GM12864 (cell line): Measurements from ENCODE around the gene NCL.
A peak's percentile ranks its signal among the peaks of the same experiment; 100 is the strongest.

Source experiments
- DNase-seq: peaks from one replicate; pipeline ENCODE4 v3.0.0-alpha.2; 2011; ENCODE audit warnings: low read depth
- H3K4me3 ChIP-seq: 2 replicates; pipeline ENCODE4 v1.5.1; 2011; ENCODE audit warnings: mild to moderate bottlenecking, low read depth, low read length, control low read depth
- TF ChIP-seq, protein P1 (sequence below): IDR thresholded peaks from 2 replicates; pipeline ENCODE4 v1.5.1; 2011; ENCODE audit warnings: low read depth, mild to moderate bottlenecking, moderate library complexity, low read length, control low read depth, inconsistent platforms; ENCODE audit errors: missing control alignments

NCL gene

DNA sequence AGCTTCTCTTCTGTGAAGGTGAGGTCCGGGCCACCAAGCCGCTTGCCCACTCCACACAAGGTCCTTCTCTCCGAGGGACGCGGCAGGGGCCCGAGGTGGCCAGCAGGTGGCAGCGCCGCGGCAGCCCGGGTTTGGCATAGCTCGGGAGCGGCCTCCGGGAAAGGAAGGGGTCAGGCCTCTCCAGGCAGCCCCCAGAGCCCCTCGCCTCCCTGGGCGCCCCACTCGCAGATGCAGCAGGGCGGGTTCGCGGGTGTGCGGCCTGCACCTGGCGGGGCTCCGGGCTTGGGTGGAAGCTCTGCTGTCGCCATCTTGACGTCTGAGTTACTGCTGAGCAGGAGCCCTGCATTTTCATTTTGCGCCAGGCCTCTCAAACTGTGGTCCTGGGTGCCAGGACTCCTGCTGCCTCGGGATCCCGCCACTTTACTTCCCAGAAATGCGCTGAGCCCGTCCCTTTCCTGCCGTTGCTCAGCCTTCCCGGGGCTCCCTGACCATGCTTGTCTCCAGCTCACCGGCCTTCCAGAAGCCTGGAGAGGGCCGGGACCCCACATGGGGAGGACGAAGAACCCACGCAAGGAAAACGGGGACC is 18.6 kb upstream of the NCL start:
- no peak for DNase-seq
- TF ChIP-seq, protein P1, sequence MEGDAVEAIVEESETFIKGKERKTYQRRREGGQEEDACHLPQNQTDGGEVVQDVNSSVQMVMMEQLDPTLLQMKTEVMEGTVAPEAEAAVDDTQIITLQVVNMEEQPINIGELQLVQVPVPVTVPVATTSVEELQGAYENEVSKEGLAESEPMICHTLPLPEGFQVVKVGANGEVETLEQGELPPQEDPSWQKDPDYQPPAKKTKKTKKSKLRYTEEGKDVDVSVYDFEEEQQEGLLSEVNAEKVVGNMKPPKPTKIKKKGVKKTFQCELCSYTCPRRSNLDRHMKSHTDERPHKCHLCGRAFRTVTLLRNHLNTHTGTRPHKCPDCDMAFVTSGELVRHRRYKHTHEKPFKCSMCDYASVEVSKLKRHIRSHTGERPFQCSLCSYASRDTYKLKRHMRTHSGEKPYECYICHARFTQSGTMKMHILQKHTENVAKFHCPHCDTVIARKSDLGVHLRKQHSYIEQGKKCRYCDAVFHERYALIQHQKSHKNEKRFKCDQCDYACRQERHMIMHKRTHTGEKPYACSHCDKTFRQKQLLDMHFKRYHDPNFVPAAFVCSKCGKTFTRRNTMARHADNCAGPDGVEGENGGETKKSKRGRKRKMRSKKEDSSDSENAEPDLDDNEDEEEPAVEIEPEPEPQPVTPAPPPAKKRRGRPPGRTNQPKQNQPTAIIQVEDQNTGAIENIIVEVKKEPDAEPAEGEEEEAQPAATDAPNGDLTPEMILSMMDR: peak; percentile 85
- peak overlapping the region; percentile 55 for H3K4me3 ChIP-seq

DNA sequence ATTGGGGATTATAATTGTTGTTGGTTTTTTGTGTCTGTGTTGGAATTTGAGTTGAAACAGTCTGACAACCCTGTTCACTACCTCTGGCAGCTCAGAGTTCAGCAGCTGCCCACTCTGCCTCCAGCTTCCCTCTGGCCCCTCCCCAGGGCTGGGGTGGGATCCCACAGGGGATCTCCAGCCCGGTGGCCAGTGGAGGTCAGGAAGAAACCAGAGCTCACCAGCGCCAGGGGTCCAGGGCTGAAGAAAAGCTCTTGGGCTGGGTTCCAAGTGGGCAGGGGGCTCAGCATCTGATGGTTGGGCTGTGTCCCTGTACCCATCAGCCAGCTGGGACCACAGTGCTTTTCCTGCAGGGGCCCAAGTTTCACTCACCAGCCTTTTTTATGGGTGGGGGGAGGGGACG is 16.5 kb upstream of the NCL start:
- no peak overlapping the region for H3K4me3 ChIP-seq
- TF ChIP-seq, protein P1: no peak
- no peak for DNase-seq

DNA sequence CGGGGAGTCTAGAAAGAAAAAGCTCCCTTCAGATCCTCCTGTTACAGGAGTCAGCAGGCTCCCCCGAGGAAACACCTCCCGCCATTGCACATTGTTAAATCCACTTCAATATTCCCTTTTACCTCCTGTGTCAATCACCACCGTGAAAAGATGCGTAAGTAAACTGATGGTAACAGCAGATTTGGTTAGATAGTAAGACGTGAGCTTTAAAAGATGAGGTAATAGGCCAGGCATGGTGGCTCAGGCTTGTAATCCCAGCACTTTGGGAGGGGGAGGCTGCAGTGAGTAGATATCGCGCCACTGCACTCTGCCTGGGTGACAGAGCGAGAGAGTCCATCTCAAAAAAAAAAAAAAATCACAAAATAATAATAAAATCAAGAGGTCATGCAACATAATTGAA is 15.2 kb upstream of the NCL start:
- no peak overlapping the region for H3K4me3 ChIP-seq
- DNase-seq: no peak
- TF ChIP-seq, protein P1: no peak

DNA sequence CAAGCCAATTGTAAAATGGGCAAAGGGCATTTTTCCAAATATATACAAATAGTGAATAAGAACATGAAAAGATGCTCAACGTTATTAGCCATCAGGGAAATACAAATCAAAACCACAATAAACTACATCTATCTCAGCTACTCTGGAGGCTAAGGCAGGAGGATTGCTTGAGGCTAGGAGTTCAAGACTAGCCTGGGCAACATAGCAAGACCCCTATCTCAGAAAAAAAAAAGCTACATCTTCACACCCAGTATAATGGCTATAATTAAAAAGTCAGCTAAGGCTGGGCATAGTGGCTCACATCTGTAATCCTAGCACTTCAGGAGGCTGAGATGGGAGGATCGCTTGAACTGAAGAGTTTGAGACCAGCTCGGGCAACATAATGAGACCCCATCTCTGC is 12.6 kb upstream of the NCL start:
- TF ChIP-seq, protein P1: no peak
- H3K4me3 ChIP-seq: no peak overlapping the region
- no peak for DNase-seq

DNA sequence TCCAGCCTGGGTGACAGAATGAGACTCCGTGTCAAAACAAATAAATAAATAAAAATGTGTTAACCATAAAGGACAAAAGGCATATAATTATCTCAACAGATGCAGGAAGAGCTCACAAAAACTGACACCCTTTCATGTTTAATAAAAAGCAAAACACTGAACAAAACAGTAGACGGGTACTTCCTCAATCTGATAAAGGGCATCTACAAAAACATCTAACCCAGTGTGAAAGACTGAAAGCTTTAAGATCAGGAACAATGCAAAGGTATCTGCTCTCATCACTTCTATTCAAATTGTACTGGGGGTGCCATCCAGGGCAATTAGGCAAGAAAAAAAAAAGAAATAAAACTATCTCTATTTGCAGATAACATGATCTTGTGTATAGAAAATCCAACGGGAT is 11.7 kb upstream of the NCL start:
- no peak overlapping the region for H3K4me3 ChIP-seq
- TF ChIP-seq, protein P1: no peak
- DNase-seq: no peak

DNA sequence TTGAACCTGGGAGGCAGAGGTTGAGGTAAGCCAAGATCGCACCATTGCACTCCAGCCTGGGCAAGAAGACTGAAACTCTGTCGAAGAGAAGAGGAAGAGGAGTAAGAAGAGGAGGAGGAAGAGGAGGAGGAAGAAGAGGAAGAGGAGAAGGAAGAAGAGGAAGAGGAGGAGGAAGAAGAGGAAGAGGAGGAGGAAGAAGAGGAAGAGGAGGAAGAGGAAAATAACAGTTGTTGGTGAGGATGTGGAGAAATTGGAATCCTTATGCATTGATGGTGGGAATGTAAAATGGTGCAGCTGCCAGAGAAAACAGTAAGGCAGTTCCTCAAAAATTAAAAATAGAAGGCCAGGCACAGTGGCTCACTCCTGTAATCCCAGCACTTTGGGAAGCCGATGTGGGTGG is 8.5 kb upstream of the NCL start:
- no peak for DNase-seq
- H3K4me3 ChIP-seq: no peak overlapping the region
- TF ChIP-seq, protein P1: no peak

DNA sequence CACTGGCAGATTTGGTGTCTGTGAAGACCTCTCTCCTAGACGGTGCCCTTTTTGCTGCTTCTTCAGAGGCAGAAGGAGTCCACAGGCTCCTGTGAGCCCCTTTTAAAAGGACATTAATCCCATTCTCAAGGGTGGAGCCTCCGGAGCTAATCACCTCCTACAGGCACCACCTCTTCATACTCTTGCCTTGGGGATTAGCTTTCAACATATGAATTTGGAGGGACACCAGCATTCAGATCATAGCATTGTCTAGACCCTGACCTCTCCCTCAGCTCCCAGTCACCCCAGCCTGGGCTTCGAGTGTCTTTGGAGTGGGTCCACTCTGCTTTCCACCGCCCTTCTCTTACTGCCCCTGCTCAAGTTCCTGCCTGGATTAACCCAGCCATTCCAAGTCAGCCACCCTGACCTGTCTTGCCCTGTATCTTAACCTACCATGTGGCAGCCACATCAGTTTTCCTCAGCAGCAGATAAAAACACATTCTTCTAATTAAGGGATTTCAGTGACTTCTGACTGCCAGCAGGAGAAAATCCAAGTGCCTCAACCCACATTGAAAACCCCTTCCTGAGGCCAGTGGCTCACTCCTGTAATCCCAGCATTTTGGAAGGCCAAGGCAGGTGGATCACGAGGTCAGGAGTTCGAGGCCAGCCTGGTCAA is 6.1 kb upstream of the NCL start:
- TF ChIP-seq, protein P1: no peak
- no peak overlapping the region for H3K4me3 ChIP-seq
- no peak for DNase-seq
